GM19238 (cell line): ENCODE results near the gene WSCD1.

Experiments used
- DNase-seq: peaks from one replicate; pipeline ENCODE4 v3.0.0; 2011; ENCODE audit warnings: low spot score; ENCODE audit not compliant: insufficient read length

WSCD1 gene

DNA sequence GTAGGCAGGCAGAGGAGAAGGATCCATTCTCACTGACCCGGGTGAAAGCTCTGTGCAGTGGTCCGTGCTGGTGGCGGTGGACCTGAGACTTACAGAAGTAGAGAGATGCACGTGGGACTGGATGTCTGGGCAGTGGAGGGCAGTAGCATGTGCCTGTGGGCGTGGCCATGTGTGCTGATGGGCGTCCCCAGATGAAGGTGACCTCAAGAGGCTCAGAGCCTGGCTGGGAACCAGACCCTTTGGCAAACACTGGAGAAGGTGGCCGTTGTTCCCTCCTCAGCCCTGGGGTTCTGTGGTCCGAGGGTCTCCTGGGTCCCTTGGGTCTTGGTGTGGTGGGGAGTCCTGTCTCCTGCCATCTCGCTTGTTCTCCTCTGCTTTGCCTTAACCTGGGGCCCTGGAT lies 15.6 kb downstream of the WSCD1 start:
- no peak for DNase-seq

DNA sequence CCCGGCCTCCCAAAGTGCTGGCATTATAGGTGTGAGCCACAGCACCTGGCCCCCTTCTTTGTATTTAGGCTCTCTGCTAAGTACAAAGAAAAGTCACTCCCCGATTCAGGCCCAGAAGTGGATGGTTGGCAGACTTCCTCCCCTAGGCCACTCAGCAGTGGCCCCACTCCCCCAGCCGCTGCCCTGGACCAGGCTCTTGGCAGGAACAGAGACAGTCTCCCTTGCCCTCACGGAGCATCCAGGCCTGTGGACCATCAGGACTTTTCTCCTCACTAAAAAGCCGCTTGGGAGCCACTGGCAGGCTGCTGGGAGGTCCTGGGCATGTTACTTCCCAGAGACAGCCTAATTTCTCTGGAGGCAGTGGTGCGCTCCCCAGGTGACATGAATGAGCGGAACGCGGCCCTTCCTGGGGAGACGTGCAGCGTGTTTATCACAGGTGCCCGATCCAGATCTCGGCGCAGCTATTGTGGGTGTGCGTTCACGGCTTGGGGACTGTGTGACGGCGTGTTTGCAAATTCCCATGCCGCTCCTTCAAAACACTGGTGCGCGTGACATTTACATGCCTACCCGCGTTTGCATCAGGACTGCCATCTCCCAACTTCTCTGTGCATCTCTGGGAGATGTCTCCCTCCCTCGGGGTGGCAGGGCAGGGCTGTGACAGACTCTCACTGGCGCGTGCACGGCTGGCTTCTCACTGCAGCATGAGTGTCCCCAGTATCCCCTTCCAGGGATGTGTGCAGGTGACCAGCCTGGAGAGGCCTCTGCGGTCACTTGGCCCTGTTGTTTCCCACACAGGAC lies 16.6 kb downstream of the WSCD1 start:
- DNase-seq = no peak

- DNase-seq = no peak
Observed at GRCh38 chr17:6088141-6088540, 18.0 kb downstream of the WSCD1 start.

DNA sequence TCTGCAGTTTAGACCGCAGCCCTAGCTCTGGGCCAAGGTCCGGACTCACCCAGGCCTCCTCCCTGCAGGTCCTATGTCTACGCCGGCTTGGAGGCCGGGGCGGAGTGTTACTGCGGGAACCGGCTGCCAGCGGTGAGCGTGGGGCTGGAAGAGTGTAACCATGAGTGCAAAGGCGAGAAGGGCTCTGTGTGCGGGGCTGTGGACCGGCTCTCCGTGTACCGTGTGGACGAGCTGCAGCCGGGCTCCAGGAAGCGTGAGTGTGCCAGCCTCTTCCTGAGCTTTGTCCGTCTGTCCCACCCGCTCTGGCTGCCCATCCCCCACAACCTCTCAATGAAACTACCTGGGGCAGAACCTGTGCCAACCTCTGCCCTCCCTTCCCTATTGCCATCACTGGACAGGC lies 20.1 kb downstream of the WSCD1 start:
- no peak for DNase-seq

GRCh38 chr17:6092182-6092902 lies 22.2 kb downstream of the WSCD1 start:
- DNase-seq = no peak

DNA sequence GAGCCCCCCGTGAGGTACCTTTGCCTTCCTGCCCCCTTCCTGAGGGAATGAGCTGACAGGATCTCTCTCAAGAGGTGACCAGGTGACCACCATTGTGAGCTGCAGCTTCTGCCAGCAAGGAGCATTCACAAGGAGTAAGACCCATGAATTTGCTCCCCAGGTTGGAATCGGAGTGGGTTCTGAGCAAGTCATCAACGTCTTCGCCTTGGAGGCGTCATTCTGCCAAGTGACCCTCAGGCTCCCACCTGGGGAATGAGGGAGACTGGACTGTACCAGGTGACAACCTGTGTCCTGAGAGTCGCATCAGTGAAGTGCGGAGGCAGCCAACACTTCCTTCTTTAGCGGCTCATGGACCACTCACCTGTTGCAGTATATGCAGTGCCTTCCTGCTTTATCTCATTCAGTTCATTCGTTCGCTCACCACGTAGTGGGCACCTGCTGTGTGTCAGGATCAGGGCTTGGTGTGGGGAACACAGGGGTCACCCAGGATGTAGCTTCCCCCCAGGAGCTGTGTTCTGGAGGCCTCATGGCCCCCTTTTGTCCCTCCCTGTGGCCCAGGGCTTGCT lies 22.8 kb downstream of the WSCD1 start:
- no peak for DNase-seq

GRCh38 chr17:6094453-6094852 lies 24.3 kb downstream of the WSCD1 start:
- DNase-seq = no peak

DNA sequence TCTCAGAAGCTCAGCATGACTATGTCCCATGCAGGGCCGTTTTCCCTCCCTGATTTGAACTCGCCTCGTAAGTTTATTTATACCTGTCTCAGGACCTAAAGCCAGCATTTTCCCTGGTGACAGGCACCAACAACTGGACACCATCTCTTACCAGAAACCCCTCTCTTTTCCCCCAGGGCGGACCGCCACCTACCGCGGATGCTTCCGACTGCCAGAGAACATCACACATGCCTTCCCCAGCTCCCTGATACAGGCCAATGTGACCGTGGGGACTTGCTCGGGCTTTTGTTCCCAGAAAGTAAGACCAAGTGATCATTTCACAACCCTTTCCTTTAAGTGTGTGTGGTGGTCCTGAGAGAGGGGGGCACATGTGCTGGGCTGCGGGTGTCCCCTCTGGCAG lies 24.7 kb downstream of the WSCD1 start:
- DNase-seq = no peak

- no peak for DNase-seq
Observed at GRCh38 chr17:6095501-6095900, 25.3 kb downstream of the WSCD1 start.

DNA sequence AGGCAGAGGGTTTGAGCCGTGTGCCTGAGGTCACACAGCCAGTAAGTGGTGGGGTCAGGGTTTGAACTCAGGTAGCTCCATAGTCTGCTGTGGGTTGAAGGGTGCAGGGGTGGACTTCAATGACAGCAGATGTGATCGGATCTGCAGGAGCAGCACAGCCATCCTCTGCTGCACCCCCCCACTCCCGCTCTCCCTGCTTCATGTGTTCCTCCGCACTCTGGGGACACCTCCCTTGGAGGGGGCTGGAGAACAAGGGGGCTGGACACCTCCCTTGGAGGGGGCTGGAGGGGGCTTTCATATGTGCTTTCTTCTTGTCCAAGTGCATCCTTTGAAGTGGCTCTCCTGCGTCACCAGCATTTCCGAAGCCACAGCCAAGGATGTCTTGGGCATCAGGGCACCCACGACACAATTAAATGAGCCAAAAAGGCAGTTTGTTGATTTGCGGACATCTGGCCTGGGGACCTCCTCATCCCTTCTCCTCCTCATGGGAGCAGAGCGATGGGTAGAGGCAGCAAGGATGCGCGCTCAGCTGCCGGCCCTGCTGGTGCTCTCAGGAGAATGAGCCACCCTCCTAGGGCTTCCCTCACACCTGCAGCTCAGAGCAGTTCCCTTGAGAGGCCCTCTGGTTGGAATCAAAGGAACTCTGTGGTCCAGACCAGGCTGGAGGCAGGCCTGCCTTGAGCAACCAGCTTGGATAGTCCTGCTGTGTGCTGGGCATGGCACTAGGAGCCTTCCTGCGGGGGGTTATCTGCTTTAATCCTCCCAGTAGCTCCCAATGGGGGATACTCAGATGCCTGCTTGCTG lies 26.2 kb downstream of the WSCD1 start:
- no peak for DNase-seq

GRCh38 chr17:6097005-6097279 lies 26.8 kb downstream of the WSCD1 start:
- no peak for DNase-seq

DNA sequence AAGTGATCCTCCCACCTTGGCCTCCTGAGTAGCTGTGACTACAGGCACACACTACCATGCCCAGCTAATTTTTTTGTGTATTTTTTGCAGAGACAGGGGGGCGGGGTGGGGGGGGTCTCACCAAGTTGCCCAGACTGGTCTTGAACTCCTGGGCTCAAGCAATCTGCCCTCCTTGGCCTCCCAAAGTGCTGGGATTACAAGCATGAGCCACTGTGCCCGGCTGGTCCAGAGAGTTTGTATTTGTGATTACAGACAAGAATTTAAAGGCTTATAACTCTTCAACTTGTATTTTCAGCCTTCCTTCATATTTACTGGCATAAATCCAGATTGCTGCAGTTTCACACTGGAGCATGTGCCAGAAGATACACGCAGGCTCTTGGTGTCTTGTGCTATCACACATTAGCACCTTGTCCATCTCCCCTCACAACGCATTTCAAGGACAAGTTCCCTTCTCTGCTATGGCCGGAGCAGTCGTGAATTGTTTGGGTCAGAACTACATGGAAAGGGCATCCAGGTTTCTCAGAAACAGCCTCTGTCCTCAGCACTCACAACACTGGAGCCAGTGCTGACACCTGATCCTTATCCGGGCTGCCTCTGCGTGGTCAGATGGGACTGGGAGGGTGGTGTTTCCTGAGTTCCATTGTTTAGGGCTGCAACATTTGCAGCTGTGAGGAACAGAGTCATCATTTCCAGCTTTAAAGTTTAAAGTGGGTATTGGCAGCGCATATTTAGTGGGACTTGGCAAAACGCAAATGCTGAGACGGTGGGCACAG lies 28.1 kb downstream of the WSCD1 start:
- DNase-seq = no peak

DNA sequence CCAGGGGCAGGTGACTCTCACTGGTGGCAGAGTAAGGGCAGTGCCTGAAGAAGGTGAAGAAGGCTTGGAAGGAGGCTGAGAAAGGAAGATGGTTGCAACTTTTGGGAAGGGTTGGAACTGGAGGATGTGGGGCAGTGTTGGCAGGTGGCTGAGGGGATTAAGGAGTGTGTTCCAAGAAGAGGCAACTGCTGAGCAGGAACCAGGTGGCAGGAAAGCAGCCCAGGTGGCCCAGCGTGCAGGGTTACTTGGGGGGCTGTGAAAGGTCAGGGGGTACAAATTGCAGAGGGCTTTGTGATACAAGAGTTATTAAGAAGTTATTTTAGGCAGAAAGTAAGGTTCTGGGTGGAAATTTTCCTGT lies 28.6 kb downstream of the WSCD1 start:
- DNase-seq = no peak

DNA sequence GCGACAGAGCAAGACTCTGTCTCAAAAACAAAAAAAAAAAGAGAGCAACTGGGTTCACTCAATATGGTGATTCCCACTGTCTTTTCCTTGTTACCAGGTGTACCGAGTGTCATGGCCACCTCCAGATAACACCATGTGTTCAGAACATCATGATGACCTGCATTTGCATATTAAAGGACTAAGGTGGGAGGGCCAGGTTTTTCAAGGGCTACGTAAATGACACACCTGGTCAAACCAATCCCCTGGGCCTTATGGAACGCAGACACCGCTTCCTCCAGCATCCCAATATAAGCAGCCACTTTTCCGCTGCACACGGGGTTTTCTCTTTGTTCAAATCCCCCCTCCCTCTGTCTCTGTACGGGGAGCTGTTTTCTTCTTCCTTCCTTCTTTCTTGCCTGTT lies 29.3 kb downstream of the WSCD1 start:
- no peak for DNase-seq

DNA sequence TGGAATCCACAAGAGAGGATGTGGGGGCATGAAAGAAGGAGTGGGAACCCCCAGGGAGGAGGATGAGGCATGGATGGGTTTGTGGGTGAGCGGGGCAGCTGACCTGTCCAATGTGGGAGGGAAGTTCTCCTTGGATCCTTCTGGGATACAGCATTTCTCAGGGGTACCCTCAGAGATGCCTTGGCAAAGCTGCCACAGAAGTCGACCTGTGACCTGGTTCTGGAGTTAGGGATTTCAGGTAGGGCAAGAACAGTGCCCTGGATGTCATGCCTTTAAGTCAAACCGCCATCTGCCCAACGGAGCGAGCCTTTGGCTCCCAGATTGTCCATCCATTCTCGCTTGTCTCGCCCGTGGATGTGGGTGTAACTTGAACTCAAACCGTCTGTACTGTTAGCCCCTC lies 30.0 kb downstream of the WSCD1 start:
- DNase-seq = no peak

GRCh38 chr17:6100891-6101500 lies 30.8 kb downstream of the WSCD1 start:
- DNase-seq = no peak

GRCh38 chr17:6101706-6102105 lies 31.5 kb downstream of the WSCD1 start:
- no peak for DNase-seq

DNA sequence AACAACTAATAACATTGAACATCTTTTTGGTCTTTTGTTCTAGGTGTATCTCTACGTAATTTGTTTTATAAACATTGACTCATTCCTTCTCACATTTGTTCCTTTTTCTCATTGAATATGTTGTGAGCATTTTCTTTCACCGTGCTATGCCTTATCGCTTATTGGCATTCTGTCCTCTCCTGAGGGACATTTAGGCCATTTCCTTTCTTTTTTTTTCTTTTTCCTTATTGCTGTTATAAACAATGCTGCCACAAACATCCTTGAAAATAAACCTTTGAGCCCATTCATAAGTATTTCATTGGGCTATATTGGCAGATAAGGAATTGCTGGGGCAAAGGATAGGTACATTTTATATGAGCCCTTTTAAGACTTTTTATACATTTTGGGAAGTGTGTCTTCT lies 32.4 kb downstream of the WSCD1 start:
- DNase-seq = no peak

GRCh38 chr17:6104956-6105648 lies 34.9 kb downstream of the WSCD1 start:
- DNase-seq = no peak

DNA sequence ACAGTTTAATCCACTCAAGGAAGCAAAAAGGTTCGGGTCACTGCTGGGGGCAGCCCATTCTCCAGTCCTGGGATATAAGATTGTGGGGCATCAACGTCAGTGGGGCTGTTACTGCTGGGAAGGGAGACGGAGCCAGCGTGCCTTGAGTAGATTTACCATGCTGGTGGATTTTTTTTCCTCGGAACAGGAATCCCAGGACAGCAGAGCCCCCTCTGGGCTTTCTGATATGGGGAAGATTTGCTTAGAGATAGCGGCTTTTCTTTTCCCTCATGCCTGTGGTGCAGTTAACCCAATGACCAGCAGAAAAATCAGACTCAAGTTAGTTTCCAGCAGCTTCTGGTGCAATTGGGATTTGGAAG lies 35.4 kb downstream of the WSCD1 start:
- no peak for DNase-seq

GRCh38 chr17:6106212-6106611 lies 36.0 kb downstream of the WSCD1 start:
- no peak for DNase-seq
